Lung (tissue), 12 donors: ENCODE measurements around the gene LRRK1. TPM values are rescaled to one million over a fixed set of nuclear protein-coding genes. Genes with fewer than 3 reads are reported as not detected.

Experiments
- ATAC-seq: fragments of 200-7000 bp; cut with Tn5 transposase; one replicate; pipeline ENCODE4 v1.9.1; 2020; ENCODE audit warnings: moderate number of reproducible peaks; ENCODE audit not compliant: insufficient read depth, low FRiP score
- DNase-seq, 3 donors: peaks; one replicate each; pipeline ENCODE4 v3.0.0-alpha.2; 2013 to 2017
- H3K27ac ChIP-seq, 2 donors: one replicate each; pipeline ENCODE4 v1.5.1; 2013; ENCODE audit warnings: mild to moderate bottlenecking in 2 of 2, moderate library complexity in 2 of 2, control low read depth in 1 of 2, inconsistent platforms in 1 of 2, low read depth in 1 of 2, low read length in 1 of 2
- H3K27me3 ChIP-seq, 3 donors: one replicate each; pipeline ENCODE4 v1.5.1; 2013; ENCODE audit warnings: low read length in 2 of 3; ENCODE audit not compliant: control insufficient read depth in 3 of 3, insufficient read depth in 3 of 3
- H3K36me3 ChIP-seq, 4 donors: one replicate each; pipeline ENCODE4 v1.5.1; 2013; ENCODE audit warnings: low read length in 4 of 4, mild to moderate bottlenecking in 1 of 4, moderate library complexity in 1 of 4; ENCODE audit not compliant: control insufficient read depth in 4 of 4, insufficient read depth in 4 of 4
- H3K4me1 ChIP-seq, 5 donors: one replicate each; pipeline ENCODE4 v1.5.1; 2013; ENCODE audit warnings: low read length in 5 of 5, mild to moderate bottlenecking in 2 of 5, moderate library complexity in 1 of 5; ENCODE audit not compliant: control insufficient read depth in 5 of 5, insufficient read depth in 5 of 5
- H3K4me3 ChIP-seq: one replicate; pipeline ENCODE4 v1.5.1; 2013; ENCODE audit warnings: mild to moderate bottlenecking, control low read depth, moderate library complexity
- H3K9ac ChIP-seq, 2 donors: one replicate each; pipeline ENCODE4 v1.5.1; 2013; ENCODE audit warnings: low read length in 2 of 2, control low read depth in 1 of 2; ENCODE audit not compliant: insufficient read depth in 1 of 2
- H3K9me3 ChIP-seq, 4 donors: one replicate each; pipeline ENCODE4 v1.5.1; 2013; ENCODE audit warnings: low read length in 3 of 4, mild to moderate bottlenecking in 1 of 4, moderate library complexity in 1 of 4; ENCODE audit not compliant: control insufficient read depth in 4 of 4, insufficient read depth in 3 of 4
- CTCF ChIP-seq: IDR thresholded peaks from 2 replicates; pipeline ENCODE4 v1.5.1; 2012; ENCODE audit warnings: mild to moderate bottlenecking; ENCODE audit errors: control extremely low read depth, extremely low read depth
- whole genome bisulfite sequencing, 2 donors: extraction: QIAGEN DNeasy Blood & Tissue Kit; methylation state at CpG; one replicate each; pipeline ENCODE4 v1.1.7; 2013; 5-methylcytosine and 5-hydroxymethylcytosine counted together
- polyA plus RNA-seq, 2 donors: library from polyadenylated mRNA; stranded (reverse); fragments of 200-250 nt; gene quantifications; one replicate each; pipeline ENCODE4 v1.2.1, GENCODE V29; 2013
- total RNA-seq, 2 donors: library from RNA; depleted of rRNA in 1 of 2; stranded (reverse); fragments of >200 nt in 1 of 2; gene quantifications; one replicate each; pipeline ENCODE4 v1.2.1, GENCODE V29; 2014 to 2021
- donor health status: control.
- donor health status: control.
- donor health status: Bipolar disorder and iron deficiency.
- donor health status: healthy.
- donor health status: DM: yes; HTN: yes; CAD: no.

LRRK1 gene
- total and polyA plus RNA-seq, 4 donors, result 5.7 to 22.9 (median 9.7) TPM

DNA sequence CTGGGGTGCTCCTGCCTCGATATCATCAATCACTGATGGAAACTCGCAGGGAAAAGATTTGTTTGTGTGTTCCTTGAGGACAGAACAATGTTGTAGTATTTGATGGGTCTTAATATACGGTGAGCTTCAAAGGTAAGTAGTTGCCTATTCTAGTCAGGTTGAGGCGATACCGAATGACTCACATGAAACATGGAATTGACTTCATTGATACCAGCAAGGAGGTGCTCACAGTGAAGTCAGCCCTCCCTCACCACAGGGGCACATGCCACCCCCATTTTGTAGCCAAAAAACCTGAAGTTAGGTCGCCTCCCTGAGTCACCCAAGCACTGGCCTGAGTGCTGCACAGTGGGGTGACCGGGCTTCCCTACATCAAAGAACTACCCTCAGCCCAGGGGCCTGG is 43.2 kb upstream of the LRRK1 start:
- H3K9ac ChIP-seq, result no peak overlapping the region

DNA sequence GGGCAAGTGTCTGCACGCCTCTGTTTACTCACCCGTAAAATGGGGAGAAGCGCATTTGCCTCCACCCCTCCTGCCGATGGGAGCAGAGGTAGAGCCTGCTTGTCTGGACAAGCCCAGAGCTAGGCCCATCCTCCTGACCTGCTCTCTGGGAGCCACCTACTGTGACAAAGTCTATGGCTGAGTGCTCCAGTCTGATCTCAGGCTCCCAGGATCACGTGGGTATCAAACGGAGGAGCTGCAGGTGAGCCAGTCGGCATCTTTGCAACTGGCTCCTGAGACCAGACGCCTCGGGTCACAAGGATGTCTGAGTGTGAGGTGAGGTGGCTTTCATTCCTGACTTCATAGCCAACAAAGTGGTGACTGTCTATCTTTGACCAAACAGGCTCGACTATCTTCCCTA is 41.6 kb upstream of the LRRK1 start:
- Histone ChIP-seq H3K27me3 (peaks cover 18 to 60% (median 37%) of the 10 kb centered on the region in 3 donors), H3K9me3 (no peaks in the 10 kb centered on the region), H3K27ac (no peak overlapping the region), H3K4me3 (no peak overlapping the region), H3K9ac (no peak overlapping the region), H3K36me3 (no peaks in the 10 kb centered on the region), H3K4me1 (peaks cover 0 to 20% (median 4%) of the 10 kb centered on the region in 5 donors)
- ATAC-seq (no peak), DNase-seq (no peak)
- WGBS, 2 donors, result 84 to 88% methylated on average over 10 of the region's 10 CpGs
- TF ChIP-seq CTCF, result no peak

More for the DNA sequence above, 43.2 kb upstream of the LRRK1 start:
- Histone ChIP-seq H3K27ac (no peak overlapping the region), H3K4me1 (peaks cover 0 to 9% (median 4%) of the 10 kb centered on the region in 5 donors), H3K9me3 (no peaks in the 10 kb centered on the region), H3K36me3 (no peaks in the 10 kb centered on the region), H3K4me3 (no peak overlapping the region), H3K27me3 (peaks cover 8 to 44% (median 29%) of the 10 kb centered on the region in 3 donors)
- TF ChIP-seq CTCF, result no peak
- ATAC-seq, result no peak
- 87 to 96% methylated on average over 7 of the region's 7 CpGs for WGBS, 2 donors
- DNase-seq, result no peak

- H3K4me1 ChIP-seq, result peaks cover 0 to 20% (median 4%) of the 10 kb centered on the region in 5 donors
- no peak for TF ChIP-seq CTCF
- no peak overlapping the region for H3K9ac ChIP-seq
- ATAC-seq, result no peak
- H3K27ac ChIP-seq, result no peak overlapping the region
- no peaks in the 10 kb centered on the region for H3K9me3 ChIP-seq
- 77 to 78% methylated on average over 11 of the region's 11 CpGs for WGBS, 2 donors
- no peaks in the 10 kb centered on the region for H3K36me3 ChIP-seq
- peaks cover 18 to 66% (median 40%) of the 10 kb centered on the region in 3 donors for H3K27me3 ChIP-seq
- H3K4me3 ChIP-seq, result no peak overlapping the region
- DNase-seq, result no peak
Observed at GRCh38 chr15:100878130-100878529, 41.0 kb upstream of the LRRK1 start.

GRCh38 chr15:100878648-100879047 is 40.5 kb upstream of the LRRK1 start:
- no peak for TF ChIP-seq CTCF
- H3K27me3 ChIP-seq, result peaks cover 18 to 67% (median 40%) of the 10 kb centered on the region in 3 donors

More at GRCh38 chr15:100878648-100879047, 40.5 kb upstream of the LRRK1 start:
- Histone ChIP-seq H3K9me3 (no peaks in the 10 kb centered on the region), H3K36me3 (no peaks in the 10 kb centered on the region), H3K9ac (no peak overlapping the region), H3K27ac (no peak overlapping the region), H3K4me3 (no peak overlapping the region), H3K4me1 (peaks cover 0 to 20% (median 4%) of the 10 kb centered on the region in 5 donors)
- ATAC-seq (no peak), DNase-seq (no peak)
- 21 to 31% methylated on average over 12 of the region's 12 CpGs for WGBS, 2 donors
